PC-3 (cell line): ENCODE measurements around the gene GBF1. TPM values are rescaled to one million over a fixed set of nuclear protein-coding genes. Genes with fewer than 3 reads are reported as not detected.
A peak's percentile ranks its signal among the peaks of the same experiment; 100 is the strongest.

Experiments used
- ATAC-seq: fragments of 200-7000 bp; cut with Tn5 transposase; 2 replicates; pipeline ENCODE4 v1.9.1; 2020; ENCODE audit warnings: mild to moderate bottlenecking, moderate library complexity
- BruUV-seq: library from RNA; stranded (reverse); fragments of 400-500 nt; replicated peaks from 2 replicates; lab custom pipeline; 2021; lab: Mats Ljungman, UMichigan
- CTCF ChIA-PET: fragments of 300-600 bp; sonication (Branson Sonifier 250); formaldehyde crosslinking; loops from one replicate; lab custom pipeline; 2022; ENCODE audit warnings: antibody characterized with exemption; lab: Charles Lee
- POLR2A ChIA-PET: fragments of 300-600 bp; sonication (Branson Sonifier 250); formaldehyde crosslinking; loops from one replicate; lab custom pipeline; 2022; ENCODE audit warnings: antibody characterized with exemption; ENCODE audit not compliant: unreplicated experiment; lab: Charles Lee
- DNase-seq: peaks from one replicate; pipeline ENCODE4 v3.0.0-alpha.2; 2015
- H2AFZ ChIP-seq: fragments of 300-600 bp; sonication (generic); 2 replicates; pipeline ENCODE4 v1.6.0; 2016; ENCODE audit warnings: antibody characterized with exemption, low read length
- H3F3A ChIP-seq: fragments of 300-600 bp; sonication (generic); one replicate; pipeline ENCODE4 v1.6.0; 2017; ENCODE audit warnings: antibody characterized with exemption, low read length, control low read depth, mild to moderate bottlenecking; ENCODE audit not compliant: unreplicated experiment
- H3K27ac ChIP-seq: fragments of 300-600 bp; sonication (generic); 2 replicates; pipeline ENCODE4 v1.5.1; 2016; ENCODE audit warnings: mild to moderate bottlenecking, low read length
- H3K27me3 ChIP-seq: fragments of 300-600 bp; sonication (generic); 2 replicates; pipeline ENCODE4 v1.6.1; 2016; ENCODE audit warnings: low read length, mixed read lengths
- H3K36me3 ChIP-seq: fragments of 300-600 bp; sonication (generic); 2 replicates; pipeline ENCODE4 v1.6.1; 2016; ENCODE audit warnings: low read depth, mixed run types, low read length, mixed read lengths
- H3K4me1 ChIP-seq: fragments of 300-600 bp; sonication (generic); 2 replicates; pipeline ENCODE4 v1.5.1; 2016; ENCODE audit warnings: low read length; ENCODE audit not compliant: insufficient read depth
- H3K4me2 ChIP-seq: fragments of 300-600 bp; sonication (generic); 2 replicates; pipeline ENCODE4 v1.6.0; 2016; ENCODE audit warnings: low read length
- H3K4me3 ChIP-seq: fragments of 300-600 bp; sonication (generic); 2 replicates; pipeline ENCODE4 v1.5.1; 2016; ENCODE audit warnings: mild to moderate bottlenecking, low read length, mixed read lengths
- H3K79me2 ChIP-seq: fragments of 300-600 bp; sonication (generic); 2 replicates; pipeline ENCODE4 v1.6.1; 2017; ENCODE audit warnings: low read length, mixed read lengths
- H3K9ac ChIP-seq: fragments of 300-600 bp; sonication (generic); 2 replicates; pipeline ENCODE4 v1.6.0; 2016; ENCODE audit warnings: mild to moderate bottlenecking, low read length
- H3K9me2 ChIP-seq: fragments of 300-600 bp; sonication (generic); replicated peaks from 2 replicates; pipeline ENCODE4 v1.6.1; 2016; ENCODE audit warnings: mixed run types, low read length, mixed read lengths
- H3K9me3 ChIP-seq: fragments of 300-600 bp; sonication (generic); 2 replicates; pipeline ENCODE4 v1.6.1; 2016; ENCODE audit warnings: low read length, mixed read lengths
- H4K20me1 ChIP-seq: fragments of 300-600 bp; sonication (generic); 2 replicates; pipeline ENCODE4 v1.6.1; 2016; ENCODE audit warnings: low read length, mixed read lengths
- EZH2 ChIP-seq: fragments of 300-600 bp; sonication (generic); IDR thresholded peaks from one replicate; pipeline ENCODE4 v1.6.1; 2017; ENCODE audit warnings: antibody characterized with exemption, mild to moderate bottlenecking, low read length; ENCODE audit not compliant: unreplicated experiment
- EZH2phosphoT487 ChIP-seq: fragments of 300-600 bp; sonication (generic); IDR thresholded peaks from 2 replicates; pipeline ENCODE4 v1.6.1; 2018; ENCODE audit warnings: mild to moderate bottlenecking, antibody characterized with exemption, low read length, borderline replicate concordance
- intact Hi-C: fragments of 100-400 bp; cut with micrococcal nuclease; formaldehyde crosslinking; loops from 2 replicates; pipeline ENCODE4 v1.9.0; 2023
- total RNA-seq: library from RNA; depleted of rRNA; stranded (reverse); fragments of >200 nt; gene quantifications from 2 replicates; pipeline ENCODE4 v1.2.3, GENCODE V29; 2014
- TF ChIP-seq, protein P1 (sequence below): fragments of 300-600 bp; sonication (generic); conservative IDR thresholded peaks from 2 replicates; pipeline ENCODE4 v1.5.1; 2017; ENCODE audit warnings: antibody characterized with exemption, low read depth, mild to moderate bottlenecking, low read length

The GBF1 gene
- total RNA-seq, 1 experiment from 2014 or later: 25.2 TPM

- no peak for DNase-seq
- no peak for ATAC-seq
- H3K4me2 ChIP-seq: no peak overlapping the region
- no peaks in the 10 kb centered on the region for H3K79me2 ChIP-seq
- CTCF ChIA-PET: interaction anchor here (0.6 to 0.7 kb wide), 3 partner anchors 147 to 233 kb away, joined by 3 read pairs; no protein-coding TSS in a partner anchor
- TF ChIP-seq, protein P1, sequence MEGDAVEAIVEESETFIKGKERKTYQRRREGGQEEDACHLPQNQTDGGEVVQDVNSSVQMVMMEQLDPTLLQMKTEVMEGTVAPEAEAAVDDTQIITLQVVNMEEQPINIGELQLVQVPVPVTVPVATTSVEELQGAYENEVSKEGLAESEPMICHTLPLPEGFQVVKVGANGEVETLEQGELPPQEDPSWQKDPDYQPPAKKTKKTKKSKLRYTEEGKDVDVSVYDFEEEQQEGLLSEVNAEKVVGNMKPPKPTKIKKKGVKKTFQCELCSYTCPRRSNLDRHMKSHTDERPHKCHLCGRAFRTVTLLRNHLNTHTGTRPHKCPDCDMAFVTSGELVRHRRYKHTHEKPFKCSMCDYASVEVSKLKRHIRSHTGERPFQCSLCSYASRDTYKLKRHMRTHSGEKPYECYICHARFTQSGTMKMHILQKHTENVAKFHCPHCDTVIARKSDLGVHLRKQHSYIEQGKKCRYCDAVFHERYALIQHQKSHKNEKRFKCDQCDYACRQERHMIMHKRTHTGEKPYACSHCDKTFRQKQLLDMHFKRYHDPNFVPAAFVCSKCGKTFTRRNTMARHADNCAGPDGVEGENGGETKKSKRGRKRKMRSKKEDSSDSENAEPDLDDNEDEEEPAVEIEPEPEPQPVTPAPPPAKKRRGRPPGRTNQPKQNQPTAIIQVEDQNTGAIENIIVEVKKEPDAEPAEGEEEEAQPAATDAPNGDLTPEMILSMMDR: no peak
- TF ChIP-seq EZH2phosphoT487 (no peak), EZH2 (no peak)
- no TSS peak for BruUV-seq
- H3K4me1 ChIP-seq: peaks cover 23% of the 10 kb centered on the region
- no peaks in the 10 kb centered on the region for H3K9me2 ChIP-seq
- no peak overlapping the region for H2AFZ ChIP-seq
- no peaks in the 10 kb centered on the region for H4K20me1 ChIP-seq
- no peaks in the 10 kb centered on the region for H3F3A ChIP-seq
- H3K27ac ChIP-seq: no peak overlapping the region
- intact Hi-C loops: no loop called here
- no peaks in the 10 kb centered on the region for H3K9me3 ChIP-seq
- POLR2A ChIA-PET: no interaction called here
- no peak overlapping the region for H3K9ac ChIP-seq
- no peak overlapping the region for H3K4me3 ChIP-seq
- no peaks in the 10 kb centered on the region; the same call in 1 of the 2 replicates for H3K36me3 ChIP-seq
- no peaks in the 10 kb centered on the region for H3K27me3 ChIP-seq
These were observed 157.8 kb downstream of the GBF1 start for GRCh38 chr10:102403115-102403514.

DNA sequence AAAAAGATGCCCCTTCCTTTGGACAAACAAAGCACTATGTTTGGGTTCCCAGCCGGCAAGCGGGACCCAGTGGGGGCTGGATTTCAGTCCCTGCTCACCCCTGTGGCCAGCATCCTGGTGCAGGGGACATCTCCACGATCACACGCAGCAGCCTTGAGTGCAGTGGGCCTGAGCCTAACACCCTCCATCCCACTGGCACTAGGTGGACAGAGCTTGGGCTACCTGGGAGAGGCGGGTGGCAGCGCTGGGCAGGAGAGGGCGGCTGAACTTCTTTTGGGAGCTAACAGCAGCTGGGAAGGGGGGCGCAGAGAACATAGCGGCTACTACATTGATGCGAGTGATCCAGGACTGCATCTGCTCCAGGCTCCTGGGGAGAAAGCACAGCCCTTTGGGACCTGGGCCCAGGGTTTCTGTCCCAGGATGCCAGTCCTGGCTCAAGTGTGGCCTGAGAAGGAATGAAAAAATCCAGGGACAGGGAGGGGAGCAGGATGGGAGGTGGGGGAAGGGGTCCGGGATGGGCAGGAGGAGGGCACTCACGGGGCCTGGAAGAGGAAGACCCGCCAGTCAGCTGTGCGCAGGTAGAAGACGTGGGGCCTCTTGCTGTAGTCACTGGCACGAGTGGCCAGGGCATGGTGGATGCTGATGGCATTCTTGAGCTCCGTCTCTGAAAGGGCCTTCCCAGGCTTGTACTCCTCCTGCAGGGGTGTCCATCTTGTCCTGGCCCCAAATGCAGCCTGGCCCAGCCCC is 159.2 kb downstream of the GBF1 start:
- intact Hi-C loops: no loop called here
- ChIA-PET CTCF (no interaction called here), POLR2A (no interaction called here)
- no peaks in the 10 kb centered on the region; the same call in 1 of the 2 replicates for H3K36me3 ChIP-seq
- no peak overlapping the region for H3K27ac ChIP-seq
- peaks cover 22% of the 10 kb centered on the region for H3K4me1 ChIP-seq
- no peaks in the 10 kb centered on the region for H3K9me3 ChIP-seq
- TSS peak; percentile 8 for BruUV-seq
- no peaks in the 10 kb centered on the region for H3K79me2 ChIP-seq
- H2AFZ ChIP-seq: no peak overlapping the region
- no peak for TF ChIP-seq EZH2
- TF ChIP-seq EZH2phosphoT487: no peak
- TF ChIP-seq, protein P1: no peak
- no peak overlapping the region for H3K4me2 ChIP-seq
- no peaks in the 10 kb centered on the region for H3K27me3 ChIP-seq
- H4K20me1 ChIP-seq: no peaks in the 10 kb centered on the region
- no peaks in the 10 kb centered on the region for H3K9me2 ChIP-seq
- ATAC-seq (no peak), DNase-seq (no peak)
- no peak overlapping the region for H3K9ac ChIP-seq
- no peak overlapping the region for H3K4me3 ChIP-seq
- H3F3A ChIP-seq: no peaks in the 10 kb centered on the region

DNA sequence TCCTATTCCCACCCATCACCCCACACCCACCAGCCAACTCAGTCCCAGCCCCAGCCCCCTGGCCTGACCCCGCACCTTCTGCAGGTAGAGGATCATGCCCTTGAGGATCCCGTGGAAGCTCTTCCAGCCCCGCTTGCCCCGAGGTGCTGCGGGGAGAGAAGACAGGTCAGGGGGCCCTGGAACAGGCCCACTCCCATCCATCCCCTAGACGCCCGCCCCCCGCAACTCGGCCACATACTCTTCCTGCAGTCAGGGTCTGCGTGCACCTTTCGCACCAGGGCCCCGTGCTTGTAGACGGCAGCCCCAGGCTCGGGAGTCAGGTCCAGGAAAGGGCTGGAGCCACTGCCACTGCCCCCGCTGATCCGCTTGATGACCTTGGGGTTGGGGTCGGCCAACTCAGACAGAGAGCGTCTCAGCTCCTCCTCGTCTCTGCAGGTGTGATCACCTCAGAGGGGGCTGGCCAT is 159.8 kb downstream of the GBF1 start:
- TF ChIP-seq EZH2 (no peak), EZH2phosphoT487 (no peak)
- TF ChIP-seq, protein P1: no peak
- no peak overlapping the region for H3K9ac ChIP-seq
- POLR2A ChIA-PET: no interaction called here
- DNase-seq (no peak), ATAC-seq (no peak)
- no peaks in the 10 kb centered on the region for H3K79me2 ChIP-seq
- no peaks in the 10 kb centered on the region for H3K9me2 ChIP-seq
- peaks cover 17% of the 10 kb centered on the region for H3K4me1 ChIP-seq
- H3K27ac ChIP-seq: no peak overlapping the region
- H3K9me3 ChIP-seq: no peaks in the 10 kb centered on the region
- no peaks in the 10 kb centered on the region; the same call in 1 of the 2 replicates for H3K36me3 ChIP-seq
- intact Hi-C loops: no loop called here
- CTCF ChIA-PET: no interaction called here
- peaks cover 6% of the 10 kb centered on the region; the same call in 1 of the 2 replicates for H3K27me3 ChIP-seq
- no peak overlapping the region for H3K4me3 ChIP-seq
- no peak overlapping the region for H2AFZ ChIP-seq
- no peak overlapping the region for H3K4me2 ChIP-seq
- H4K20me1 ChIP-seq: no peaks in the 10 kb centered on the region
- BruUV-seq: no TSS peak
- H3F3A ChIP-seq: no peaks in the 10 kb centered on the region
